Measurements from ENCODE around the gene ERV3-1. TPM values are rescaled to one million over a fixed set of nuclear protein-coding genes. Genes with fewer than 3 reads are reported as not detected.
"Not testable (repeated sequence)": the region's sequence is repeated elsewhere in the genome, so short reads cannot be mapped to it uniquely, and the experiment has no call there.

ERV3-1 gene
- total RNA-seq, 4 donors from 2014 or later = 7.9 to 28.2 (median 15.8) TPM

GRCh38 chr7:64951250-64951848 lies 55.1 kb downstream of the ERV3-1 start:
- H3K4me3 ChIP-seq = no peak overlapping the region
- H3K27ac ChIP-seq = no peak overlapping the region
- DNase-seq = no peak
- peaks cover 0 to 7% of the 10 kb centered on the region in 2 donors for H3K27me3 ChIP-seq
- intact Hi-C loops (cut with DNase I; ENCODE audit: low total_unique reads) = no loop called here
- no peaks in the 10 kb centered on the region for H3K36me3 ChIP-seq
- H3K9me3 ChIP-seq = no peaks in the 10 kb centered on the region
- H3K4me1 ChIP-seq = no peaks in the 10 kb centered on the region
- TF ChIP-seq POLR2A (IDR thresholded peaks at IDR 0.05) (no peak), CTCF (IDR thresholded peaks at IDR 0.05) (peak; percentile 58 to 80 (median 77))

- H3K4me3 ChIP-seq; H3K36me3 ChIP-seq; H3K9me3 ChIP-seq; H3K27me3 ChIP-seq; H3K27ac ChIP-seq; intact Hi-C loops (cut with DNase I; ENCODE audit: low total_unique reads); DNase-seq; H3K4me1 ChIP-seq: not testable (repeated sequence)
These were observed 55.8 kb downstream of the ERV3-1 start for GRCh38 chr7:64950673-64951072.

DNA sequence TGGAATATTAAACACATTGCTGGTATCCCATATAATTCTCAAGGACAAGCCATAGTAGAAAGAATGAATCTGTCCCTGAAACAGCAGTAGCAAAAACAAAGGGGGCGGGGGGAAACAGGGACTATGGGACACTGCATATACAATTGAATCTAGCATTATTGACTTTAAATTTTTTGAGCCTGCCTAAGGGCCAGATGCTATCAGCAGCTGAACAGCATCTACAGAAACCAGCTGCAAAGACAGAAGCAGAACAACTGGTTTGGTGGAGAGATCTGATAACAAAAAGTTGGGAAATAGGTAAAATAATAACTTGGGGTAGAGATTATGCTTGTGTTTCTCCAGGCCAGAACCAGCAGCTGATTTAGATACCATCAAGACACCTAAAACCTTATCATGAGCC lies 57.7 kb downstream of the ERV3-1 start:
- H3K4me1 ChIP-seq; H3K9me3 ChIP-seq; H3K36me3 ChIP-seq; H3K27ac ChIP-seq; H3K27me3 ChIP-seq; DNase-seq; intact Hi-C loops (cut with DNase I; ENCODE audit: low total_unique reads); H3K4me3 ChIP-seq: not testable (repeated sequence)

DNA sequence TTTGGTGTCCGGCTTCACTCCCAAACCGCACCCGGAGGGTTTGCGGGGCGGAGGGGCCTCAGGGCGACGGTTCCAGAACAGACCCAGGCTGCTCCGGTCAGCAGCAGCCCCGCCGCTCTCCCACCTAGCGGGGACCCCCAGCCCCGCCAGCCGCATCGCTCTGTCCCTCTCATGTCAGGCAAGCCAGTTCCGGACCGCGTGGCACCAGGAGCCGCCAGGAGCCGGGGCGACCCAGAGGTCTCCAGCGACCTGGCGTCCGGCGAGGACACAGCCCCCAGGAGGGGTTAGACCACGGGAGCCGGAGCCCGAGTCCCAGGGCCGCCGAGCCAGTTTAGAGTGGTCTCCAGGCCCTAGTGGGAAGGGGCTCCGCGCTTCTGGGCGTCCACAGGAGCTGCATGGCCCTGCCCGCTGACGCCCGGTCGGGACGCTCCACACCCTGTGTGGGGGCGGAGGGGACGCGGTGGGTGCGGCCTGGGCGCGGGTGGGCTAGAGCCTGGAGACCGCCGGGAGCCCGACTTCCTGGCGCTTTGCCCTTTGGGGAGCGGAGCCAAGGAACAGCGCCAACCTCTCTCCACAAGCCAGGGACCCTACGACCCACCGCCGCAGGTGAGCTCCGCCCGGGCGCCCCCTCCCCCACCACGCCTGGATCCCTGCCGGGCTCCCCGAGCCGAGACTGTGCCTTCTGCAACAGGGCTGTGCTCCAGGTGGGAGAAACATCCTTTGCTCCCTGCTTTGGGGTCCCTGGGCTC lies 59.1 kb downstream of the ERV3-1 start:
- TF ChIP-seq POLR2A (IDR thresholded peaks at IDR 0.05) = no peak
- no peak for TF ChIP-seq CTCF (IDR thresholded peaks at IDR 0.05)
- Histone ChIP-seq H3K36me3 (no peaks in the 10 kb centered on the region), H3K9me3 (no peaks in the 10 kb centered on the region), H3K4me3 (peak overlapping the region in 1 of 2 donors; percentile 6), H3K27me3 (peaks cover 0 to 7% of the 10 kb centered on the region in 2 donors), H3K4me1 (no peaks in the 10 kb centered on the region), H3K27ac (no peak overlapping the region)
- DNase-seq = no peak
- intact Hi-C loops (cut with DNase I; ENCODE audit: low total_unique reads) = no loop called here

GRCh38 chr7:64946772-64947171 lies 59.7 kb downstream of the ERV3-1 start:
- Histone ChIP-seq H3K4me3 (no peak overlapping the region), H3K27me3 (peaks cover 0 to 7% of the 10 kb centered on the region in 2 donors), H3K36me3 (no peaks in the 10 kb centered on the region), H3K27ac (no peak overlapping the region), H3K9me3 (no peaks in the 10 kb centered on the region), H3K4me1 (no peaks in the 10 kb centered on the region)
- intact Hi-C loops (cut with DNase I; ENCODE audit: low total_unique reads) = no loop called here
- DNase-seq = no peak
- TF ChIP-seq POLR2A (IDR thresholded peaks at IDR 0.05) (no peak), CTCF (IDR thresholded peaks at IDR 0.05) (no peak)

GRCh38 chr7:64945503-64946175 lies 60.8 kb downstream of the ERV3-1 start:
- Histone ChIP-seq H3K27me3 (peaks cover 0 to 7% of the 10 kb centered on the region in 2 donors), H3K27ac (no peak overlapping the region), H3K4me1 (no peaks in the 10 kb centered on the region), H3K36me3 (no peaks in the 10 kb centered on the region), H3K4me3 (no peak overlapping the region), H3K9me3 (no peaks in the 10 kb centered on the region)
- intact Hi-C loops (cut with DNase I; ENCODE audit: low total_unique reads) = no loop called here
- DNase-seq = no peak
- TF ChIP-seq CTCF (IDR thresholded peaks at IDR 0.05) = no peak
- no peak for TF ChIP-seq POLR2A (IDR thresholded peaks at IDR 0.05)

DNA sequence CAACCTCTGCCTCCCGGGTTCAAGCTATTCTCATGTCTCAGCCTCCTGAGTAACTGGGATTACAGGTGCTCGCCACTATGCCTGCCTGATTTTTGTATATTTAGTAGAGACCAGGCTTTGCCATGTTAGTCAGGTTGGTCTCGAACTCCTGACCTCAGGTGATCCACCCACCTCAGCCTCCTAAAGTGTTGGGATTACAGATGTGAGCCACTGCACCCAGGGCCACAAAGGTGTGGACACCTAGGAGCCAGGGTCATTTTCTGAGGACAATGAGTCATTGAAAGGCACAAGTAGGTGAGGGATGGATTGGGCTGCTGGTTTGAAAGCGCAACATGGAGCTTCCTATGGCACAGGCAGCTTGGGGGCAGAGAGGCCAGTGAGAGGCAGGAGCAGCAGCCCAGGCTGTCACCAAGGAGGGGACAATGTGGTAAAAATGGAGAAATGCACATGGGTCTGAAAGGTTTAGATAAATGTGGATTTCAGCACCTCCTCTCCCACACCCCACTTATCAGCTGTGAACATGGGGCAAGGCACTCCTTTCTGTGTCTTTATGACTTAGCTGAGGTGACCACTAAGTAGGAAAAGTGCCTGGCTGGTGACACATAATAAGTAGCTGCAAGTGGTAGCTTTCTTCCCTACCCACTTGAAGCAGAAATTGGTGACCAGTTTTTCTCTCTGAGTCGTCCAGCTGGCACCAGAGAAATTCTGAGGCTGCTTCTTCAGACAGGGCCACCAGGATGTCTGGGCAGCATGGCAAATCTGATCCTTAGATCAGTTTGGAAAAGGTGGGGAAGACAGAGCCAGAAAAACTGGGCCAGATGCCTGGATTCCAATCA lies 61.6 kb downstream of the ERV3-1 start:
- H3K27me3 ChIP-seq; H3K9me3 ChIP-seq; H3K4me3 ChIP-seq; H3K27ac ChIP-seq; intact Hi-C loops (cut with DNase I; ENCODE audit: low total_unique reads); DNase-seq; H3K36me3 ChIP-seq; H3K4me1 ChIP-seq: not testable (repeated sequence)

Data from uterus (tissue), 4 donors.